ENCODE measurements around the gene ZFHX3. TPM values are rescaled to one million over a fixed set of nuclear protein-coding genes. Genes with fewer than 3 reads are reported as not detected.

ZFHX3 gene
- total and polyA plus RNA-seq, 10 of the 15 experiments (the other 5 are each of a cell fraction or from before 2014, with no cell fraction given) = 0.68 to 8.6 (median 2.0) TPM

DNA sequence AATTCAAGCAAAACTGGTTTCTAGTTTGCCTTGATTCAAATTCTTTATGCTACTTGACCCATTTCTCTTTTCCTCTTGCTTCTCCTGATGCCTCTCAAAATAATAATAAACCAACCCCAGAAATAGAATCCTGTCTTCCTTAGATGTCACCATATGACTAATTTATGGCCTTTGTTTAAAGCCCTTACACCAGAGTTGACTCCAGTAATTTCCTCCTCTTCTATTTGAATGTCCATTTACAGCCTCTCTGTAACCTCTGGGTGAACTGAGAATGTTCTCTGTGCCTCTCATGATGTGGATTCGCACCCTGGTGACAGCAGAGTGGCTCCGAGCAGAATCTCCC, 31.5 kb downstream of the ZFHX3 start:
- no peaks in the 10 kb centered on the region for H3K36me3 ChIP-seq (ENCODE audit: control insufficient read depth in 2 of 2, insufficient read depth in 2 of 2, low read length in 1 of 2)
- no peaks in the 10 kb centered on the region for H4K20me1 ChIP-seq (ENCODE audit: control insufficient read depth, insufficient read depth)
- no peak overlapping the region for H2AFZ ChIP-seq (ENCODE audit: control insufficient read depth, low read depth, low read length)
- FAIRE-seq = peak; percentile 96
- H3K79me2 ChIP-seq (ENCODE audit: control insufficient read depth, insufficient read depth, low read length) = peaks cover 9% of the 10 kb centered on the region
- H3K27me3 ChIP-seq (replicated peaks in 1 of 2; ENCODE audit: control insufficient read depth in 2 of 2, insufficient read depth in 2 of 2, low read length in 1 of 2) = no peaks in the 10 kb centered on the region
- H3K4me3 ChIP-seq = peak overlapping the region; percentile 37; the same call in 1 of the 2 replicates
- RAD21 ChIA-PET (ENCODE audit: unreplicated experiment) = interaction anchor here (0.8 kb wide), 1 partner anchor 416 kb away, joined by 3 read pairs; no protein-coding TSS in a partner anchor
- no peak overlapping the region for H3K9ac ChIP-seq (ENCODE audit: control insufficient read depth, insufficient read depth, low read length)
- intact Hi-C loops (cut with micrococcal nuclease; ENCODE audit: unreplicated experiment) = loop anchor here (2.0 kb wide), 1 partner anchor 18 kb away; no protein-coding TSS in a partner anchor
- SMC1A ChIA-PET (ENCODE audit: uncharacterized antibody, unreplicated experiment) = interaction anchor here (1.2 to 1.4 kb wide), 2 partner anchors 14 to 31 kb away, joined by 3 to 4 read pairs; partner anchors contain the start of gene ZFHX3
- peaks cover 20% of the 10 kb centered on the region for H3K4me1 ChIP-seq (ENCODE audit: control insufficient read depth, insufficient read depth, low read length)
- WGBS (ENCODE audit: insufficient coverage, insufficient replicate concordance, low lambda C conversion rate, missing lambda C conversion rate) = 6% methylated on average over 2 of the region's 2 CpGs
- H3K9me3 ChIP-seq (replicated peaks; ENCODE audit: control insufficient read depth, insufficient read depth, low read length) = no peaks in the 10 kb centered on the region
- CTCF ChIA-PET = interaction anchor here (1.5 kb wide), 1 partner anchor 16 kb away, joined by 3 read pairs; no protein-coding TSS in a partner anchor
- BruUV-seq (replicated peaks) = no TSS peak
- in situ Hi-C loops (cut with MboI) = no loop called here
- no peak for DNase-seq (ENCODE audit: low read depth, low spot score)
- POLR2A ChIA-PET = interaction anchor here (1.0 to 1.4 kb wide), 2 partner anchors 16 to 230 kb away, joined by 3 to 5 read pairs; no protein-coding TSS in a partner anchor
- H3K27ac ChIP-seq (ENCODE audit: control insufficient read depth, insufficient read depth) = peak overlapping the region; percentile 67
- peak overlapping the region; percentile 72 for H3K4me2 ChIP-seq (ENCODE audit: control insufficient read depth, insufficient read depth)
- ATAC-seq = peak; percentile 79
- TF ChIP-seq FOXM1 (IDR thresholded peaks at IDR 0.05; ENCODE audit: low read depth, low read length) (peak; percentile 66; the same call in 1 of the 2 replicates), TARDBP (IDR thresholded peaks at IDR 0.05; ENCODE audit: borderline replicate concordance) (no peak), POLR2A (IDR thresholded peaks at IDR 0.05; ENCODE audit: low read depth, low read length) (no peak), MYB (IDR thresholded peaks at IDR 0.05; ENCODE audit: borderline replicate concordance, low read depth, low read length) (no peak), POU2F2 (IDR thresholded peaks at IDR 0.05; ENCODE audit: borderline replicate concordance, low read depth, low read length) (no peak), TCF3 (IDR thresholded peaks at IDR 0.05; ENCODE audit: borderline replicate concordance, insufficient read depth, low read depth, low read length) (no peak), CBX5 (IDR thresholded peaks at IDR 0.05; ENCODE audit: low read depth) (peak; percentile 52; the same call in 1 of the 2 replicates), SREBF1 (IDR thresholded peaks at IDR 0.05; ENCODE audit: low read length) (no peak), RUNX3 (IDR thresholded peaks at IDR 0.05; ENCODE audit: low read length) (peak; percentile 71), NR2C1 (IDR thresholded peaks at IDR 0.05) (no peak), SMC3 (IDR thresholded peaks at IDR 0.05; ENCODE audit: borderline replicate concordance, low read length) (no peak), SMARCA5 (IDR thresholded peaks at IDR 0.05) (no peak)
- TF ChIP-seq, protein P1, sequence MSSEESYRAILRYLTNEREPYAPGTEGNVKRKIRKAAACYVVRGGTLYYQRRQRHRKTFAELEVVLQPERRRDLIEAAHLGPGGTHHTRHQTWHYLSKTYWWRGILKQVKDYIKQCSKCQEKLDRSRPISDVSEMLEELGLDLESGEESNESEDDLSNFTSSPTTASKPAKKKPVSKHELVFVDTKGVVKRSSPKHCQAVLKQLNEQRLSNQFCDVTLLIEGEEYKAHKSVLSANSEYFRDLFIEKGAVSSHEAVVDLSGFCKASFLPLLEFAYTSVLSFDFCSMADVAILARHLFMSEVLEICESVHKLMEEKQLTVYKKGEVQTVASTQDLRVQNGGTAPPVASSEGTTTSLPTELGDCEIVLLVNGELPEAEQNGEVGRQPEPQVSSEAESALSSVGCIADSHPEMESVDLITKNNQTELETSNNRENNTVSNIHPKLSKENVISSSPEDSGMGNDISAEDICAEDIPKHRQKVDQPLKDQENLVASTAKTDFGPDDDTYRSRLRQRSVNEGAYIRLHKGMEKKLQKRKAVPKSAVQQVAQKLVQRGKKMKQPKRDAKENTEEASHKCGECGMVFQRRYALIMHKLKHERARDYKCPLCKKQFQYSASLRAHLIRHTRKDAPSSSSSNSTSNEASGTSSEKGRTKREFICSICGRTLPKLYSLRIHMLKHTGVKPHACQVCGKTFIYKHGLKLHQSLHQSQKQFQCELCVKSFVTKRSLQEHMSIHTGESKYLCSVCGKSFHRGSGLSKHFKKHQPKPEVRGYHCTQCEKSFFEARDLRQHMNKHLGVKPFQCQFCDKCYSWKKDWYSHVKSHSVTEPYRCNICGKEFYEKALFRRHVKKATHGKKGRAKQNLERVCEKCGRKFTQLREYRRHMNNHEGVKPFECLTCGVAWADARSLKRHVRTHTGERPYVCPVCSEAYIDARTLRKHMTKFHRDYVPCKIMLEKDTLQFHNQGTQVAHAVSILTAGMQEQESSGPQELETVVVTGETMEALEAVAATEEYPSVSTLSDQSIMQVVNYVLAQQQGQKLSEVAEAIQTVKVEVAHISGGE (CRISPR knock-in tag; IDR thresholded peaks at IDR 0.05) = no peak
- TF ChIP-seq, protein P2, sequence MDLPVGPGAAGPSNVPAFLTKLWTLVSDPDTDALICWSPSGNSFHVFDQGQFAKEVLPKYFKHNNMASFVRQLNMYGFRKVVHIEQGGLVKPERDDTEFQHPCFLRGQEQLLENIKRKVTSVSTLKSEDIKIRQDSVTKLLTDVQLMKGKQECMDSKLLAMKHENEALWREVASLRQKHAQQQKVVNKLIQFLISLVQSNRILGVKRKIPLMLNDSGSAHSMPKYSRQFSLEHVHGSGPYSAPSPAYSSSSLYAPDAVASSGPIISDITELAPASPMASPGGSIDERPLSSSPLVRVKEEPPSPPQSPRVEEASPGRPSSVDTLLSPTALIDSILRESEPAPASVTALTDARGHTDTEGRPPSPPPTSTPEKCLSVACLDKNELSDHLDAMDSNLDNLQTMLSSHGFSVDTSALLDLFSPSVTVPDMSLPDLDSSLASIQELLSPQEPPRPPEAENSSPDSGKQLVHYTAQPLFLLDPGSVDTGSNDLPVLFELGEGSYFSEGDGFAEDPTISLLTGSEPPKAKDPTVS (IDR thresholded peaks at IDR 0.05; ENCODE audit: low read depth, low read length) = no peak
- TF ChIP-seq, protein P3, sequence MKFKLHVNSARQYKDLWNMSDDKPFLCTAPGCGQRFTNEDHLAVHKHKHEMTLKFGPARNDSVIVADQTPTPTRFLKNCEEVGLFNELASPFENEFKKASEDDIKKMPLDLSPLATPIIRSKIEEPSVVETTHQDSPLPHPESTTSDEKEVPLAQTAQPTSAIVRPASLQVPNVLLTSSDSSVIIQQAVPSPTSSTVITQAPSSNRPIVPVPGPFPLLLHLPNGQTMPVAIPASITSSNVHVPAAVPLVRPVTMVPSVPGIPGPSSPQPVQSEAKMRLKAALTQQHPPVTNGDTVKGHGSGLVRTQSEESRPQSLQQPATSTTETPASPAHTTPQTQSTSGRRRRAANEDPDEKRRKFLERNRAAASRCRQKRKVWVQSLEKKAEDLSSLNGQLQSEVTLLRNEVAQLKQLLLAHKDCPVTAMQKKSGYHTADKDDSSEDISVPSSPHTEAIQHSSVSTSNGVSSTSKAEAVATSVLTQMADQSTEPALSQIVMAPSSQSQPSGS (IDR thresholded peaks at IDR 0.05; ENCODE audit: low read length) = peak; percentile 89
